ENCODE measurements around the gene CAPN12.
A peak's percentile ranks its signal among the peaks of the same experiment; 100 is the strongest.

Gene CAPN12

GRCh38 chr19:38737281-38737865 lies 6.9 kb downstream of the CAPN12 start:
- no peak for DNase-seq (ENCODE audit: low read depth)

DNA sequence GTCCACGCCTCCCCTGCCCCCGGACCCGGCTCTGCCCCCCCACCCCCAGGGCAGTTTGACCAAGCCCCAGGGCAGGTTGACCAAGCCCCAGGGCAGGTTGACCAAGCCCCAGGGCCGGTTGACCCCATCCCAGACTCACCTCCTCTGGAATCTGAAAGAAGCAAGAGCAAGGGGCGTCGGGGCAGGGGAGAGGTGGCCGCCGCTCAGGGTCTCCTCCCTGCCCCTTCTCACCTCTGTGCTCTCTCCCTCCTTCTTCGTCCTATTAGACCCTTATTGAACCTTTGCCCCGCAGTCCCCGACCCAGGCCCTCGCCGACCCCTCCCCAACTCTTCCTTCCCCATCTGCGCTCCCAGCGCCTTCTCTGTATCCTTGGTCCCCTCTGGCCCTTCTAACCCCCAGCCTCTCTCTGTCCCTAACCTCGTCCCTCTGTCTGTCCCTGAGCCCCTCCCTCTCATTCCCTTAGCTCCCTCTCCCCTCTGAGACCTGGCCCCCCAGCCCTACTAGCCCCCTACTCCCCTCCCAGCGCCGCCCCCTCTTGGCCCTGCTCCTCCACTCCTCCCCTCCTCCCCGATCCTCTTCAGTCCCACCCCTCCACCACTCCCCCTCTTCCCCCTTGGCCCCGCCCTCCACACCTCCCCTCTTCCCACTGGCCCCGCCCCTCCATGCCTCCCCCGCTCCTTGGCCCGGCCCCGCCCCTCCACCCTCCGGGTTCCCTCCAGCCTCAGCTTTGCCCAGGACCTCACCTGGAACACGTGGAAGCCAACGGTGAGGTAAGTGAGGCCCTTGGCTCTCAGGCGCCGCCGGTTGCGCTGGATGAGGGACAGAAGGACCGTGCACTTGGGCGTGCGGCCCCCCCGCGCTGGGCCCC lies 7.6 kb downstream of the CAPN12 start:
- DNase-seq (ENCODE audit: low read depth), result peak; percentile 63

GRCh38 chr19:38736036-38736412 lies 8.2 kb downstream of the CAPN12 start:
- DNase-seq (ENCODE audit: low read depth), result peak; percentile 46

- peak; percentile 12 for DNase-seq (ENCODE audit: low read depth)
These were observed 9.0 kb downstream of the CAPN12 start for GRCh38 chr19:38735257-38735686.

DNA sequence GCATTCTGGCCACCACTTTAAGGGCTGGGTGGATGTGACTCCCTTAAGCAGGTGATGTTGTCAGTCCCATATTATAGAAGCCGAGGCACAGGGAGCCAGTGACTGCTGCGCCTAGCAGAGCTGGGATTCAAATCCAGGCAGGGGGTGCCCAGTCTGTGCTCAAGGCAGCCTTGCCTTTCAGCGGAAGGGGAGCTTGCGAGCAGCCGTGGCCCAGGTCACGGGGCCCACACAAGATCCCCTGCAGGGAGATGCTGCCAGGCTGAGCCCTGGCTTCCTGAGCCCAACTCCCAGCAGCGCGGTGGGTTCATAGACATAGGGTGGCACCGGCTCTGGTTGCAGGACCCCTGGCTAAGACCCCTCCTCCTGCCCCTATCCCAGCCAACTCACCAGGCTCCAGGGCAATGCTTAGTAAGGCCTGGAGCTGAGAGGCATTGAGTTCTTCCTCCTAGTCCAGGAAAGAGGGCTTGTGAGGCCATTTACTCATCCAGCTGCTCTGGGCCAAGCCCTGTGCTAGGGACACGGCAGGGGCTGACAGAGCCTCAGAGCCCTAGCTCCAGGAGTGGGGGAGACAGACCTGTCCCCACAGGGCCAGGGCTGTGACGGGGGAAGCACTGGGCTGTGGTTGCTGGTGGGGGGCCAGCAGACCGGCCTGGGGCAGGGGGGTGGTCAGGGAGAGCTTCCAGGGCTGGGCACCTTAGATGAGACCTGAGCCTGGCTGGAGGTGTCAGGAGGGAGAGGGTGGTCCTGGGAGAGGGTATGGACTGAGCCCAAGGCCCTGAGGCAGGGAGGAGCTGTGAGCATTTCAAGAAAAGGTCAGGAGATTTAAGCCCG lies 9.6 kb downstream of the CAPN12 start:
- DNase-seq (ENCODE audit: low read depth), result peak; percentile 13

DNA sequence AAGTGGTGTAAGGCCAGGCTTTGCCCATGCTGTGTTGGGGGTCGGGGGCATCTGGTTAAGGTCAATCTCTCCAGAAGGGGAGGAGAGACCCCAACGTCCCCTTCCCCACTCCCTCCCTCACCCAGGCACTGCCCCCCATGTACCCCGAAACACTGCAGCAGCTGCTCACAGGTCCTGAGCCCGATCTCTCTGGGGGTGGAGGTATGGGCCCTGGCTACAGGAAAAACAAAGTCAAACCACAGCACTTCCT lies 10.2 kb downstream of the CAPN12 start:
- no peak for DNase-seq (ENCODE audit: low read depth)

- no peak for DNase-seq (ENCODE audit: low read depth)
These were observed 10.6 kb downstream of the CAPN12 start for GRCh38 chr19:38733493-38734175.

GRCh38 chr19:38733241-38733492 lies 11.1 kb downstream of the CAPN12 start:
- no peak for DNase-seq (ENCODE audit: low read depth)

DNA sequence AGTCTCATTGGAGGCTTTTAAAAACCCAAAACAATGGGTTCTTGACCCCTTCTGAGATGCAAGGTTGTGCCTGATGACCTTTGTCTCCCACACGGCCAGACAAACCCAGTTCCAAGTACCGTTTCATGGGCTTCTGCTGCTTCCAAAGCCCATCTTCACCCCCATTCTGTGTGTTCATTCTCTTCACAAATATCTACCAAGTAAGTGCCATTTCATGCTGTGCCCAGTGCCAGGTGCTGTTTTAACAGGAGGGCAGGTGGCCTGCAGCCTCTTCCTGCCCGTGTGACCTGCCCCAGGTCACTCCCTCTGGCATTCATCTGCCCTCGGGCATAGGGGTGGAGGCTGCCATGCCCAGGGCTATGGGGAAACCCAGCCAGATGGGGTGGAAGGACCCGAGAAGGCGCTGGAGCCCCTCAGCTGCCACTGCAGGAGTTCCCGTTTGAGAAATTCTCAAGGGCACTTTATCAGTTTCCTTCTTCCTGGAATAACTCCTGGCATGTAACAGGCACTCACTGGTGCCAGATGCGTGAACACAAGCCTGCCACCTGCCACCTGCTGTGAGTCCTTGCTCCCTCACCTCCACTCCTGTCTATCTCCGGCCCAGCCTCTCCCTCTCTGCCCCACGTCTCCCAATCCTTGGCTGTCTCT lies 12.5 kb downstream of the CAPN12 start:
- no peak for DNase-seq (ENCODE audit: low read depth)

- DNase-seq (ENCODE audit: low read depth), result no peak
These were observed 13.3 kb downstream of the CAPN12 start for GRCh38 chr19:38730731-38731589.

GRCh38 chr19:38730470-38730730 lies 13.9 kb downstream of the CAPN12 start:
- DNase-seq (ENCODE audit: low read depth), result no peak

DNA sequence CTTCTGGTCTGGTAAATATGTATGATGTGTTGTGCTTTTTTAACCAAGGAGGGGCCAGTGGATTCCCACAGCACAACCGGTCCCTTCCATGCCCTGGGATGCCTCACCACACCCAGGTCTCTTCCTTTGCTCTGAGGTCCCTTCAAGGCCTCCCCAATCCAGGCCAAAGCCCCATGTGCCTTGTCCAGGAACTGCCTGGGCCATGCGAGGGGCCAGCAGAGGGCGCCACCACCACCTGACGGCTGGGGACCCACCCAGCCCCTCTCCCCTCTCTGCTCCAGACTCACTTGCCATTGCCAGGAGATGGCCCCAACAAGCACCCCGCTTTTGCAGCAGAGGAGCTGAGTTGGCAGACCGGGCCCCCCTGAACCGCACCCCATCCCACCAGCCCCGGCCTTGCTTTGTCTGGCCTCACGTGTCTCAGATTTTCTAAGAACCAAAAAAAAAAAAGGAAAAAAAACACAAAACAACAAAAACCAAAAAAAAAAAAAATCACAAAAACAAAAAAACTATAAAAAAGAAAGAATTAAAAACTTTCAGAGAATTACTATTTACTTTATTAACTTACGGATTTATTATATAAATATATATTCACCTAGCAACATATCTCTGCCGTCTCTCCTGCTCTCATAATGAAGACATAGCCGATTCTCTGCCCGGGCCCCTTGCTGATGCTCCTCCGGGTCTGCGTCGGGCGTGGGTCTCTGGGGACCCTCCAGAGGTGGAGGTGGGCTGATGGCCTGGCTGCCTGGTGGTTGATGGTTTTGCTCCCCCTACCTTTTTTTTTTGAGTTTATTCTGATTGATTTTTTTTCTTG lies 14.4 kb downstream of the CAPN12 start:
- peak; percentile 65 for DNase-seq (ENCODE audit: low read depth)

- no peak for DNase-seq (ENCODE audit: low read depth)
These were observed 15.3 kb downstream of the CAPN12 start for GRCh38 chr19:38728752-38729541.

- DNase-seq (ENCODE audit: low read depth), result no peak
These were observed 16.2 kb downstream of the CAPN12 start for GRCh38 chr19:38727868-38728660.

DNA sequence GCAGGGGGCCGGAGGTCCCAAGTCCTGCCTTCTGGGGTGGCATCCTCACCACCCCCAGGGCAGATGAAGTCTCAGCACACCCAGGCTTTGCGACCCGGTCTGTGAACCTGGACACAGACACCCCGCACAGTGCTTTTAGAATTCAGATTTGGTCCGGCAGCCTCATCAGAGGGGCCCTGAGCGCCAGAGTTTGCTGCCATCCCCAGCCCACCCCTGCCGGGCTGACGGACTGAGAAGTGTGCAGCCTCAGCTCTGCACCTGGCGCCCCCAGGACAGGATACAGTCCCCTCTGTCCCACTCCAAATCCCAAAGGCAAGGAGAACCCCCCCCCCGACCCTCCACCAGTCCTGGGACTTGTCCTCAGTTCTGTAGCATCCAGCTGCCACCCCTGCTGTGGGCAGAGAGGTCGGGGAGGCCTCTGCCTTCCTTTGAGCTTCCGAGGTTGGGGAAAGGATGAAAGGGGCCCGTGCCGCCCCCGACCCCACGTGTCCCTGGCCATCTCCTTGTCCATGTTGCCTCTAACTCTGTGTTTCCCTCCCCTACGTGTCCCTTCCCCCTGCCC lies 16.9 kb downstream of the CAPN12 start:
- DNase-seq (ENCODE audit: low read depth), result no peak

DNA sequence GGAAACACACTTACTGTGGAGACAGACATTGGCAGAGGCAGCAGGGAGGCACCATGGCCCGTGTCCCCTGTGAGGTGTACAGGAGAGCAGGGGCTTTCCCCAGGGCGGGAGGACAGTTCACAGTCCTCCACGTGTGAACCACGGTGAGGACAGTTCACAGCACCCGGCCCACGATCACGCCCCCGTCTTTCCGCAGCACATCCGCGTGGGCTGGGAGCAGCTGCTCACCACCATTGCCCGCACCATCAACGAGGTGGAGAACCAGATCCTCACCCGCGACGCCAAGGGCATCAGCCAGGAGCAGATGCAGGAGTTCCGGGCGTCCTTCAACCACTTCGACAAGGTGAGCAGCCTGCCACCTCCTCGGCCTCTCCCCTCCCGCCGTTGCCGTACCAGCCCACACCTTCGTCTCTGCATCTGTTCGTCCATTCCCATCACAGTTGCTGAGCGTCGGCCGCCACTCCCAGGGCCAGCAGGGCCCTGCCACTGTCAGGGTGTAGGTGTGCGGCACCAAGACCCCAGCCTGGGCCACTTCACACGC lies 17.4 kb downstream of the CAPN12 start:
- DNase-seq (ENCODE audit: low read depth), result no peak

DNA sequence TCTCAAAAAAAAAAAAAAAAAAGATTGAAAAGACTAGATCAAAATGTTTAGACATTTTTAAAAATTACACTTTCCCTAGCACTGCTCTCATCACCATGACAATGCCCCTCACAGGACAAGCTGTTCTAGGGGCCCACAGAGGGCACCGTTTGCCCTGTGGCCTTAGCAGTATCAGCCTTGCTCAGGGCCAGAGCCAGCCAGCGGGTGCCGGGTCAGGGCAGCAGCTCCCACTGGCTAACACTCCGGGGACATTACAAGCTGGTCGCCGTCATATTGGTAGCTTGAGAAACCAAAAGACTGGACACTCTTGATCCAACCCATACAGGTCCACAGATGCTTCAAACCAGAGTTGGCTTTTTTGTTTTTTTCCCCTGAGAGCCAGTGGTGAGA lies 18.0 kb downstream of the CAPN12 start:
- no peak for DNase-seq (ENCODE audit: low read depth)

GRCh38 chr19:38725469-38726283 lies 18.6 kb downstream of the CAPN12 start:
- no peak for DNase-seq (ENCODE audit: low read depth)
